CD14-positive monocyte (primary cell): Measurements from ENCODE around the gene PLPP6. TPM values are rescaled to one million over a fixed set of nuclear protein-coding genes. Genes with fewer than 3 reads are reported as not detected.

Experiments used
- DNase-seq, 3 donors: peaks; one replicate each; pipeline ENCODE4 v3.0.0-alpha.2; 2011 to 2022
- H2AFZ ChIP-seq: 2 replicates; pipeline ENCODE4 v1.6.0; 2012; ENCODE audit warnings: mild to moderate bottlenecking, low read depth, low read length, inconsistent platforms; ENCODE audit not compliant: insufficient read depth, poor library complexity, severe bottlenecking
- H3K27ac ChIP-seq, 2 donors: 1 replicate in 1 of 2; 2 replicates in 1 of 2; pipeline ENCODE4 v1.5.1; 2012 to 2013; ENCODE audit warnings: low read length in 2 of 2, control low read depth in 1 of 2, inconsistent platforms in 1 of 2, low read depth in 1 of 2, mild to moderate bottlenecking in 1 of 2
- H3K27me3 ChIP-seq, 2 donors: one replicate each; pipeline versions ENCODE4 v1.6.0 to v1.6.1; 2011 to 2013; ENCODE audit warnings: low read length in 2 of 2; ENCODE audit not compliant: control insufficient read depth in 2 of 2, insufficient read depth in 2 of 2
- H3K36me3 ChIP-seq, 2 donors: replicated peaks in 1 of 2; 1 replicate in 1 of 2; 2 replicates in 1 of 2; pipeline versions ENCODE4 v1.5.1 to v1.6.1; 2012 to 2013; ENCODE audit warnings: low read length in 2 of 2, control low read depth in 1 of 2, inconsistent platforms in 1 of 2, mild to moderate bottlenecking in 1 of 2; ENCODE audit not compliant: insufficient read depth in 2 of 2, control insufficient read depth in 1 of 2
- H3K4me1 ChIP-seq, 2 donors: 1 replicate in 1 of 2; 2 replicates in 1 of 2; pipeline versions ENCODE4 v1.5.1 to v1.6.1; 2012 to 2013; ENCODE audit warnings: low read length in 2 of 2, control low read depth in 1 of 2, inconsistent platforms in 1 of 2, mild to moderate bottlenecking in 1 of 2, moderate library complexity in 1 of 2; ENCODE audit not compliant: insufficient read depth in 2 of 2, control insufficient read depth in 1 of 2
- H3K4me2 ChIP-seq: replicated peaks from 2 replicates; pipeline ENCODE3; 2012; ENCODE audit warnings: low read length, moderate library complexity, mild to moderate bottlenecking; ENCODE audit not compliant: poor library complexity, severe bottlenecking; ENCODE audit errors: extremely low read depth
- H3K4me3 ChIP-seq, 3 experiments: fragments of 200-600 bp in 1 of 3; sonication (generic) in 1 of 3; replicated peaks in 1 of 3; 1 replicate in 2 of 3; 2 replicates in 1 of 3; pipeline ENCODE4 v1.5.1; 2011 to 2013; ENCODE audit warnings: low read length in 3 of 3, mild to moderate bottlenecking in 3 of 3, control low read depth in 2 of 3, low read depth in 2 of 3, inconsistent platforms in 1 of 3, moderate library complexity in 1 of 3
- H3K79me2 ChIP-seq: 2 replicates; pipeline ENCODE4 v1.6.0; 2012; ENCODE audit warnings: mild to moderate bottlenecking, control low read depth, inconsistent platforms, low read length, moderate library complexity; ENCODE audit not compliant: insufficient read depth
- H3K9ac ChIP-seq: 2 replicates; pipeline ENCODE4 v1.6.0; 2017; ENCODE audit warnings: low read length, mild to moderate bottlenecking; ENCODE audit not compliant: insufficient read depth, poor library complexity, severe bottlenecking
- H3K9me3 ChIP-seq, 2 donors: replicated peaks in 1 of 2; 1 replicate in 1 of 2; 2 replicates in 1 of 2; pipeline versions ENCODE4 v1.5.1 to v1.6.1; 2012 to 2013; ENCODE audit warnings: low read length in 2 of 2, control low read depth in 1 of 2; ENCODE audit not compliant: control insufficient read depth in 1 of 2, insufficient read depth in 1 of 2
- H4K20me1 ChIP-seq: 2 replicates; pipeline ENCODE4 v1.6.0; 2012; ENCODE audit warnings: mild to moderate bottlenecking, low read length, control low read depth, moderate library complexity; ENCODE audit not compliant: insufficient read depth
- H3K27ac Mint-ChIP-seq, 7 donors: one replicate each; pipeline ENCODE4 v1.8.0; 2020; ENCODE audit warnings: mild to moderate bottlenecking in 7 of 7, mixed read lengths in 7 of 7, moderate library complexity in 6 of 7, inconsistent platforms in 2 of 7
- H3K27me3 Mint-ChIP-seq, 3 donors: one replicate each; pipeline ENCODE4 v1.8.0; 2021 to 2022; ENCODE audit warnings: low read depth in 3 of 3, mild to moderate bottlenecking in 3 of 3, mixed read lengths in 3 of 3, moderate library complexity in 3 of 3, inconsistent platforms in 1 of 3
- H3K36me3 Mint-ChIP-seq, 2 donors: one replicate each; pipeline ENCODE4 v1.8.0; 2020; ENCODE audit warnings: mixed read lengths in 2 of 2, inconsistent platforms in 1 of 2, mild to moderate bottlenecking in 1 of 2
- H3K4me1 Mint-ChIP-seq: one replicate; pipeline ENCODE4 v1.8.0; 2020; ENCODE audit warnings: mild to moderate bottlenecking, mixed read lengths
- H3K4me3 Mint-ChIP-seq, 2 donors: one replicate each; pipeline ENCODE4 v1.8.0; 2020; ENCODE audit warnings: mild to moderate bottlenecking in 2 of 2, mixed read lengths in 2 of 2, moderate library complexity in 1 of 2
- H3K9me3 Mint-ChIP-seq, 7 donors: one replicate each; pipeline ENCODE4 v1.8.0; 2020 to 2022; ENCODE audit warnings: mixed read lengths in 7 of 7, mild to moderate bottlenecking in 6 of 7, moderate library complexity in 6 of 7, inconsistent platforms in 2 of 7
- WGBS: methylation state at CpG from one replicate; pipeline ENCODE4 v1.1.5; 2013; ENCODE audit warnings: missing lambda C conversion rate; ENCODE audit not compliant: insufficient coverage; 5-methylcytosine and 5-hydroxymethylcytosine counted together
- intact Hi-C, 2 donors: fragments of 100-400 bp; cut with micrococcal nuclease; formaldehyde crosslinking; loops; one replicate each; pipeline versions ENCODE4 v1.15.0 to v1.15.1; 2023
- polyA plus RNA-seq, 3 donors: library from polyadenylated mRNA; depleted of rRNA in 1 of 3; unstranded in 2 of 3; stranded (reverse) in 1 of 3; fragments of 300-500 nt in 2 of 3; fragments of >200 nt in 1 of 3; fragmentation: Illumina TruSeq in 2 of 3; gene quantifications; 1 replicate in 2 of 3; 2 replicates in 1 of 3; pipeline ENCODE4 v1.2.3, GENCODE V29; 2012 to 2021
- TF ChIP-seq, protein P1 (sequence below): fragments of 200-600 bp; IDR thresholded peaks from one replicate; pipeline ENCODE4 v1.8.0; 2022; ENCODE audit warnings: antibody characterized with exemption, mild to moderate bottlenecking

PLPP6 gene
- polyA plus RNA-seq, 3 donors, result 1.6 to 1.8 (median 1.8) TPM

DNA sequence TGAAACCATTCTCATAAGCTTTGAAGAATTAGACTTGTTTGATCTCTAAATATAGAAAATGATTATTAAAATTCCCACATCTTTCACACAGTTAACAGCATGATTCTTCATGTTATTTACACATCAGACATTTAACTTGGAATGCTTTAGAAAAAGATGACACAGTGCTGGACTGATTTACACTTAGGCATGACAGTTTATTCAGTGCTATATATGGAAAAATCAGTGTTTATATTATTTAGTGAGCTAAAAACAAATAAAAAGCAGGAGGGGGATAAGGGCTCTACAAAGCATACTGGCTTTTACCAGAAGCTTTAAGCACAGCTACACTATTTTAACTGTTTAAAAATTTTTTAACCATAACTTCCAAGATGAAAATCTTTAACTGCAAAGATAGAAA is 47.3 kb downstream of the PLPP6 start:
- Mint-ChIP-seq H3K4me1 (no peaks in the 10 kb centered on the region), H3K9me3 (no peaks in the 10 kb centered on the region), H3K4me3 (no peak overlapping the region), H3K27ac (no peak overlapping the region), H3K27me3 (no peaks in the 10 kb centered on the region), H3K36me3 (peaks cover 24 to 36% of the 10 kb centered on the region in 2 donors)
- H3K4me2 ChIP-seq, result no peak overlapping the region
- H3K9me3 ChIP-seq, result no peaks in the 10 kb centered on the region
- intact Hi-C loops, result no loop called here
- H2AFZ ChIP-seq, result no peak overlapping the region
- H3K4me3 ChIP-seq, result no peak overlapping the region
- no peaks in the 10 kb centered on the region for H3K4me1 ChIP-seq
- peaks cover 15 to 48% of the 10 kb centered on the region in 2 donors for H3K36me3 ChIP-seq
- TF ChIP-seq, protein P1, sequence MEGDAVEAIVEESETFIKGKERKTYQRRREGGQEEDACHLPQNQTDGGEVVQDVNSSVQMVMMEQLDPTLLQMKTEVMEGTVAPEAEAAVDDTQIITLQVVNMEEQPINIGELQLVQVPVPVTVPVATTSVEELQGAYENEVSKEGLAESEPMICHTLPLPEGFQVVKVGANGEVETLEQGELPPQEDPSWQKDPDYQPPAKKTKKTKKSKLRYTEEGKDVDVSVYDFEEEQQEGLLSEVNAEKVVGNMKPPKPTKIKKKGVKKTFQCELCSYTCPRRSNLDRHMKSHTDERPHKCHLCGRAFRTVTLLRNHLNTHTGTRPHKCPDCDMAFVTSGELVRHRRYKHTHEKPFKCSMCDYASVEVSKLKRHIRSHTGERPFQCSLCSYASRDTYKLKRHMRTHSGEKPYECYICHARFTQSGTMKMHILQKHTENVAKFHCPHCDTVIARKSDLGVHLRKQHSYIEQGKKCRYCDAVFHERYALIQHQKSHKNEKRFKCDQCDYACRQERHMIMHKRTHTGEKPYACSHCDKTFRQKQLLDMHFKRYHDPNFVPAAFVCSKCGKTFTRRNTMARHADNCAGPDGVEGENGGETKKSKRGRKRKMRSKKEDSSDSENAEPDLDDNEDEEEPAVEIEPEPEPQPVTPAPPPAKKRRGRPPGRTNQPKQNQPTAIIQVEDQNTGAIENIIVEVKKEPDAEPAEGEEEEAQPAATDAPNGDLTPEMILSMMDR, result no peak
- H3K79me2 ChIP-seq, result no peaks in the 10 kb centered on the region
- no peaks in the 10 kb centered on the region for H4K20me1 ChIP-seq
- H3K27ac ChIP-seq, result no peak overlapping the region
- no peak for DNase-seq
- H3K9ac ChIP-seq, result no peak overlapping the region
- H3K27me3 ChIP-seq, result no peaks in the 10 kb centered on the region

DNA sequence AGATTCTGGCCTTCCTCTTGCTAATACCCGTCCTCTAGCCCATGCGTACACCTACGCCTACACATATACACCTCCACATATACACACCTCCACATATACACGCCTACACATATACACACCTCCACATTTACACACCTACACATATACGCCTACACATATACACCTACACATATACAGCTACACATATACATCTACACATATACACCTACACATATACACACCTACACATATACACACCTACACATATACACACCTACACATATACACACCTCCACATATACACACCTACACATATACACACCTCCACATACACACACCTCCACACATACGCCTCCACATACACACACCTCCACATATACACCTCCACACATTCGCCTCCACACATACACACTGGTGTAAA is 51.8 kb downstream of the PLPP6 start:
- Histone ChIP-seq H4K20me1 (no peaks in the 10 kb centered on the region), H3K9me3 (no peaks in the 10 kb centered on the region), H3K4me2 (no peak overlapping the region), H3K79me2 (no peaks in the 10 kb centered on the region), H3K9ac (no peak overlapping the region), H3K4me1 (no peaks in the 10 kb centered on the region), H2AFZ (no peak overlapping the region), H3K4me3 (no peak overlapping the region), H3K27ac (no peak overlapping the region), H3K27me3 (no peaks in the 10 kb centered on the region), H3K36me3 (peaks cover 22 to 53% of the 10 kb centered on the region in 2 donors)
- no peak overlapping the region for H3K4me3 Mint-ChIP-seq
- H3K27ac Mint-ChIP-seq, result peak overlapping the region in 1 of 7 donors; percentile 7
- TF ChIP-seq, protein P1, result no peak
- H3K4me1 Mint-ChIP-seq, result no peaks in the 10 kb centered on the region
- peaks cover 39 to 51% of the 10 kb centered on the region in 2 donors for H3K36me3 Mint-ChIP-seq
- DNase-seq, result no peak
- 63% methylated on average over 4 of the region's 7 CpGs for WGBS
- H3K27me3 Mint-ChIP-seq, result no peaks in the 10 kb centered on the region
- intact Hi-C loops, result no loop called here
- H3K9me3 Mint-ChIP-seq, result no peaks in the 10 kb centered on the region
